K562 (cell line): ENCODE results near the gene NTSR2. TPM values are rescaled to one million over a fixed set of nuclear protein-coding genes. Genes with fewer than 3 reads are reported as not detected.

Experiments
- ATAC-seq: fragments of 200-7000 bp; cut with Tn5 transposase; 3 replicates; pipeline ENCODE4 v1.9.1; 2020; ENCODE audit warnings: moderate library complexity
- BruUV-seq: library from RNA; stranded (reverse); fragments of 400-500 nt; replicated peaks from 2 replicates; lab custom pipeline; 2021; lab: Mats Ljungman, UMichigan
- CTCF ChIA-PET: fragments of 300-600 bp; formaldehyde crosslinking; extraction: SDS; loops from one replicate; lab custom pipeline; 2021; ENCODE audit warnings: low intra/inter-chr PET ratio; lab: Yijun Ruan, JAX
- POLR2A ChIA-PET: fragments of 300-600, 350-650 bp; sonication (Branson Sonifier 250); formaldehyde crosslinking; extraction: SDS; loops from one replicate; lab custom pipeline; 2021; ENCODE audit warnings: antibody characterized with exemption, inconsistent platforms; lab: Yijun Ruan, JAX
- DNase-seq, 4 experiments: peaks; one replicate each; pipeline versions ENCODE4 v3.0.0 to v3.0.0-alpha.2; 2011 to 2018; ENCODE audit warnings: low spot score in 3 of 4, mixed read lengths in 3 of 4; ENCODE audit errors: extremely low read depth in 1 of 4
- FAIRE-seq: peaks from 2 replicates; lab custom pipeline; 2011; peaks lifted over from hg19 to GRCh38; lab: Jason Lieb, UNC
- H2AFZ ChIP-seq: 2 replicates; pipeline ENCODE4 v1.6.0; 2011; ENCODE audit warnings: low read depth, low read length, control low read depth, inconsistent platforms
- H3K27ac ChIP-seq: fragments of 200-600 bp; 3 replicates; pipeline ENCODE4 v1.8.0; 2011; ENCODE audit warnings: low read depth, mild to moderate bottlenecking, control low read depth, inconsistent platforms, low read length, moderate library complexity, mixed read lengths; ENCODE audit errors: extremely low read depth
- H3K27me3 ChIP-seq, 2 experiments: fragments of 300-600 bp in 1 of 2; 2 replicates in 1 of 2; 3 replicates in 1 of 2; pipeline versions ENCODE4 v1.6.0 to v1.8.0; 2011; ENCODE audit warnings: inconsistent platforms in 2 of 2, low read length in 2 of 2, mild to moderate bottlenecking in 1 of 2, mixed read lengths in 1 of 2, moderate library complexity in 1 of 2; ENCODE audit not compliant: control insufficient read depth in 2 of 2, insufficient read depth in 2 of 2
- H3K36me3 ChIP-seq: fragments of 300-600 bp; 3 replicates; pipeline ENCODE4 v1.8.0; 2011; ENCODE audit warnings: mild to moderate bottlenecking, low read length, inconsistent platforms; ENCODE audit not compliant: control insufficient read depth, insufficient read depth
- H3K4me1 ChIP-seq, 2 experiments: fragments of 200-600 bp in 1 of 2; replicated peaks in 1 of 2; 2 replicates in 1 of 2; 3 replicates in 1 of 2; pipeline versions ENCODE4 v1.5.1 to v1.8.0; 2011; ENCODE audit warnings: inconsistent platforms in 2 of 2, low read length in 2 of 2, mild to moderate bottlenecking in 1 of 2, mixed read lengths in 1 of 2, moderate library complexity in 1 of 2; ENCODE audit not compliant: control insufficient read depth in 2 of 2, insufficient read depth in 2 of 2
- H3K4me2 ChIP-seq: 2 replicates; pipeline ENCODE4 v1.6.1; 2011; ENCODE audit warnings: low read length, control low read depth, inconsistent platforms, mixed read lengths; ENCODE audit not compliant: insufficient read depth
- H3K4me3 ChIP-seq: fragments of 200-600 bp; sonication (generic), shearing (Covaris generic); 2 replicates; pipeline ENCODE4 v1.5.1; 2016; ENCODE audit warnings: control low read depth, inconsistent platforms
- H3K79me2 ChIP-seq: fragments of 200-600 bp; 3 replicates; pipeline ENCODE4 v1.8.0; 2011; ENCODE audit warnings: low read length, inconsistent platforms; ENCODE audit not compliant: control insufficient read depth, insufficient read depth
- H3K9ac ChIP-seq, 2 experiments: 2 replicates each; pipeline versions ENCODE4 v1.6.0 to v1.6.1; 2011; ENCODE audit warnings: low read depth in 2 of 2, low read length in 2 of 2, control low read depth in 1 of 2, inconsistent platforms in 1 of 2, mild to moderate bottlenecking in 1 of 2, mixed read lengths in 1 of 2; ENCODE audit not compliant: insufficient read depth in 1 of 2
- H3K9me1 ChIP-seq: one replicate; pipeline ENCODE4 v1.6.0; 2011; ENCODE audit warnings: inconsistent platforms, mild to moderate bottlenecking, low read length, moderate library complexity; ENCODE audit not compliant: control insufficient read depth, insufficient read depth
- H3K9me3 ChIP-seq: replicated peaks from 2 replicates; pipeline ENCODE4 v1.5.1; 2011; ENCODE audit warnings: low read depth, low read length, inconsistent platforms; ENCODE audit not compliant: control insufficient read depth, insufficient read depth
- H4K20me1 ChIP-seq: replicated peaks from 2 replicates; pipeline ENCODE4 v1.6.1; 2011; ENCODE audit warnings: low read length, inconsistent platforms, mixed read lengths; ENCODE audit not compliant: control insufficient read depth, insufficient read depth
- ETS2 ChIP-seq: IDR thresholded peaks from 2 replicates; pipeline ENCODE4 v1.6.1; 2016; ENCODE audit warnings: borderline replicate concordance, missing genetic modification characterization, mild to moderate bottlenecking, moderate library complexity, missing compliant biosample characterization; ENCODE audit not compliant: poor library complexity, severe bottlenecking
- GTF2B ChIP-seq: IDR thresholded peaks from 2 replicates; pipeline ENCODE4 v1.6.1; 2011; ENCODE audit not compliant: insufficient read length; ENCODE audit errors: extremely low read depth
- HEY1 ChIP-seq: fragments of 250-450 bp; sonication (Bioruptor Pico); IDR thresholded peaks from 2 replicates; pipeline ENCODE4 v1.5.0; 2020; ENCODE audit warnings: mild to moderate bottlenecking, moderate library complexity, borderline replicate concordance
- HOXB6 ChIP-seq: fragments of 250-450 bp; sonication (Bioruptor Pico); IDR thresholded peaks from 2 replicates; pipeline ENCODE4 v1.5.1; 2022; ENCODE audit warnings: mild to moderate bottlenecking, borderline replicate concordance
- JUND ChIP-seq, 2 experiments: IDR thresholded peaks; 2 replicates in 1 of 2; 3 replicates in 1 of 2; pipeline ENCODE4 v1.6.1; 2011; ENCODE audit warnings: borderline replicate concordance in 2 of 2, low read depth in 2 of 2, low read length in 2 of 2, improper control_type of control experiment in 1 of 2, missing biosample characterization in 1 of 2, missing genetic modification characterization in 1 of 2, missing genetic modification reagents in 1 of 2
- MNT ChIP-seq, 2 experiments: fragments of 450-650 bp; conservative IDR thresholded peaks; 2 replicates each; pipeline ENCODE4 v1.6.1; 2017; ENCODE audit warnings: mild to moderate bottlenecking in 2 of 2, moderate library complexity in 2 of 2
- RBM39 ChIP-seq: fragments of 200-400 bp; formaldehyde crosslinking; optimal IDR thresholded peaks from 2 replicates; pipeline ENCODE3; 2018; ENCODE audit warnings: low read depth, low read length
- TBL1XR1 ChIP-seq, 2 experiments: IDR thresholded peaks; 2 replicates each; pipeline ENCODE4 v1.6.1; 2012; ENCODE audit warnings: improper control_type of control experiment in 2 of 2, low read length in 2 of 2, mild to moderate bottlenecking in 1 of 2
- ZNF197 ChIP-seq: fragments of 200-800 bp; sonication (Bioruptor generic); IDR thresholded peaks from 2 replicates; pipeline ENCODE4 v1.6.1; 2016; ENCODE audit warnings: low read depth, missing genetic modification characterization, missing compliant biosample characterization
- ZNF347 ChIP-seq: fragments of 450-650 bp; formaldehyde crosslinking; IDR thresholded peaks from 2 replicates; pipeline ENCODE4 v1.4.0; 2020; ENCODE audit warnings: low read depth, mild to moderate bottlenecking, moderate library complexity
- ZNF431 ChIP-seq: sonication (generic); formaldehyde crosslinking; IDR thresholded peaks from 2 replicates; pipeline ENCODE4 v1.8.0; 2022; ENCODE audit warnings: mild to moderate bottlenecking, missing genetic modification reagents
- ZNF639 ChIP-seq, 2 experiments: fragments of 200-800 bp in 1 of 2; sonication (Bioruptor generic) in 1 of 2; sonication (generic) in 1 of 2; formaldehyde crosslinking in 1 of 2; IDR thresholded peaks in 1 of 2; conservative IDR thresholded peaks in 1 of 2; 2 replicates each; pipeline versions ENCODE4 v1.5.0 to v1.6.1; 2016 to 2020; ENCODE audit warnings: missing compliant biosample characterization in 1 of 2, missing genetic modification characterization in 1 of 2, missing genetic modification reagents in 1 of 2
- WGBS: fragments of 100-300 bp; shearing (Covaris generic); methylation state at CpG from one replicate; pipeline ENCODE4 v1.1.6; 2016; ENCODE audit warnings: low coverage, mixed read lengths; ENCODE audit not compliant: insufficient coverage; ENCODE audit errors: missing lambda C conversion rate; 5-methylcytosine and 5-hydroxymethylcytosine counted together
- in situ Hi-C: fragments of 300-500 bp; cut with MboI; formaldehyde crosslinking; loops from 4 replicates; pipeline ENCODE4 v1.15.0; 2018; ENCODE audit warnings: inconsistent platforms, mixed read lengths
- intact Hi-C: fragments of 100-400 bp; cut with micrococcal nuclease; formaldehyde crosslinking; loops from 2 replicates; pipeline ENCODE4 v1.14.2; 2022
- polyA plus RNA-seq, 8 experiments: library from polyadenylated mRNA; depleted of rRNA in 4 of 8; stranded (reverse) in 5 of 8; unstranded in 3 of 8; fragments of >200 nt; fragmentation: Nextera tagmentation in 2 of 8; fragmentation: Illumina TruSeq in 1 of 8; extraction: Ambion mirVana in 2 of 8; extraction: Trizol in 1 of 8; gene quantifications; 2 replicates each; pipeline versions ENCODE4 v1.2.1 to v1.2.3, GENCODE V29; 2011 to 2014; ENCODE audit warnings: inconsistent platforms in 1 of 8, missing spikeins in 1 of 8
- total RNA-seq, 7 experiments: library from RNA; depleted of rRNA in 6 of 7; stranded (reverse); fragments of >200 nt in 6 of 7; fragmentation: Illumina TruSeq in 2 of 7; extraction: Trizol in 2 of 7; gene quantifications; 2 replicates each; pipeline versions ENCODE4 v1.2.1 to v1.2.3, GENCODE V29; 2011 to 2021; ENCODE audit warnings: low replicate concordance in 1 of 7

Gene NTSR2
- total and polyA plus RNA-seq, 9 of the 15 experiments (the other 6 are each of a cell fraction or from before 2014, with no cell fraction given) = not detected

- no peak for TF ChIP-seq ZNF639 (CRISPR knock-in tag; conservative IDR thresholded peaks at IDR 0.05 in 1 of 2, IDR thresholded peaks at IDR 0.05 in 1 of 2)
Observed at GRCh38 chr2:11675423-11676112, 5.6 kb upstream of the NTSR2 start (continued).

- ChIA-PET POLR2A (interaction anchor here (1.5 kb wide), 1 partner anchor 105 kb away, joined by 3 read pairs; no protein-coding TSS in a partner anchor), CTCF (no interaction called here)
- Histone ChIP-seq H3K4me2 (no peak overlapping the region), H3K79me2 (no peaks in the 10 kb centered on the region), H3K27ac (no peak overlapping the region), H3K9me3 (no peaks in the 10 kb centered on the region), H3K9ac (no peak overlapping the region), H3K36me3 (no peaks in the 10 kb centered on the region), H3K4me1 (peaks cover 0 to 2% of the 10 kb centered on the region in 2 experiments; a peak in 1 of 5 replicates), H3K4me3 (no peak overlapping the region), H3K9me1 (no peaks in the 10 kb centered on the region), H4K20me1 (0 out of 2 replicates have a peak, but pooled peaks cover 7% of the 10 kb centered on the region), H3K27me3 (peaks cover 30 to 67% of the 10 kb centered on the region in 2 experiments), H2AFZ (no peak overlapping the region)
- ATAC-seq (no peak), DNase-seq (no peak), FAIRE-seq (no peak)
- WGBS = under 1% methylated on average over 10 of the region's 10 CpGs
- intact Hi-C loops (no loop called here), in situ Hi-C loops (no loop called here)
- no TSS peak for BruUV-seq
- TF ChIP-seq ETS2 (tag) (no peak), GTF2B (no peak), MNT (conservative IDR thresholded peaks at IDR 0.05) (no peak), ZNF347 (no peak), JUND (IDR thresholded peaks at IDR 0.05; ENCODE audit: borderline replicate concordance, low read depth, low read length) (no peak), JUND (tag; IDR thresholded peaks at IDR 0.05; ENCODE audit: borderline replicate concordance, low read depth, low read length) (no peak), TBL1XR1 (IDR thresholded peaks at IDR 0.05; ENCODE audit: low read length in 2 of 2) (no peak), ZNF431 (no peak), ZNF197 (no peak), RBM39 (no peak), HEY1 (no peak), HOXB6 (CRISPR knock-in tag) (no peak)
Observed at GRCh38 chr2:11674983-11675382, 5.0 kb upstream of the NTSR2 start.
